IMR-90 (cell line): Measurements from ENCODE around the gene TMEM114. TPM values are rescaled to one million over a fixed set of nuclear protein-coding genes. Genes with fewer than 3 reads are reported as not detected.

ENCODE experiments used
- ATAC-seq: fragments of 200-7000 bp; cut with Tn5 transposase; 2 replicates; pipeline ENCODE4 v1.9.1; 2020; ENCODE audit warnings: low read depth, mild to moderate bottlenecking, moderate library complexity
- BruUV-seq: library from RNA; stranded (reverse); fragments of 400-500 nt; replicated peaks from 2 replicates; lab custom pipeline; 2021; lab: Mats Ljungman, UMichigan
- CTCF ChIA-PET: fragments of 300-600 bp; formaldehyde crosslinking; extraction: SDS; loops from one replicate; lab custom pipeline; 2021; ENCODE audit warnings: antibody characterized with exemption; lab: Yijun Ruan, JAX
- POLR2A ChIA-PET: fragments of 300-600 bp; sonication (Branson Sonifier 250); formaldehyde crosslinking; loops from one replicate; lab custom pipeline; 2022; ENCODE audit warnings: antibody characterized with exemption; ENCODE audit not compliant: unreplicated experiment; lab: Charles Lee
- DNase-seq: peaks from one replicate; pipeline ENCODE4 v3.0.0; 2013
- H2AFZ ChIP-seq: replicated peaks from 2 replicates; pipeline ENCODE3; 2013; ENCODE audit warnings: low read length, mild to moderate bottlenecking; ENCODE audit not compliant: poor library complexity
- H2AK5ac ChIP-seq: 2 replicates; pipeline ENCODE4 v1.6.1; 2013; ENCODE audit warnings: low read depth, low read length, inconsistent platforms
- H2AK9ac ChIP-seq: replicated peaks from 2 replicates; pipeline ENCODE3; 2013; ENCODE audit warnings: mild to moderate bottlenecking, low read depth, low read length, moderate library complexity; ENCODE audit not compliant: poor library complexity
- H2BK120ac ChIP-seq: 2 replicates; pipeline ENCODE4 v1.6.1; 2013; ENCODE audit warnings: low read depth, low read length, inconsistent platforms
- H2BK15ac ChIP-seq: 3 replicates; pipeline ENCODE4 v1.6.1; 2013; ENCODE audit warnings: low read depth, low read length, inconsistent platforms
- H2BK20ac ChIP-seq: 2 replicates; pipeline ENCODE4 v1.6.1; 2013; ENCODE audit warnings: low read depth, mild to moderate bottlenecking, inconsistent platforms, low read length, moderate library complexity
- H2BK5ac ChIP-seq: 2 replicates; pipeline ENCODE4 v1.6.1; 2013; ENCODE audit warnings: mild to moderate bottlenecking, low read depth, low read length, inconsistent platforms; ENCODE audit not compliant: poor library complexity, severe bottlenecking
- H3K14ac ChIP-seq: replicated peaks from 2 replicates; pipeline ENCODE4 v1.6.1; 2013; ENCODE audit warnings: low read depth, low read length, inconsistent platforms
- H3K18ac ChIP-seq: 2 replicates; pipeline ENCODE4 v1.6.1; 2013; ENCODE audit warnings: low read depth, low read length, control low read depth
- H3K23ac ChIP-seq: 2 replicates; pipeline ENCODE4 v1.6.1; 2013; ENCODE audit warnings: low read depth, low read length, inconsistent platforms
- H3K27ac ChIP-seq: 2 replicates; pipeline ENCODE4 v1.5.1; 2013; ENCODE audit warnings: mild to moderate bottlenecking, control low read depth, low read length; ENCODE audit not compliant: insufficient read depth
- H3K27me3 ChIP-seq: 2 replicates; pipeline ENCODE4 v1.6.1; 2013; ENCODE audit warnings: low read length; ENCODE audit not compliant: control insufficient read depth, insufficient read depth
- H3K36me3 ChIP-seq: 2 replicates; pipeline ENCODE4 v1.6.1; 2013; ENCODE audit warnings: low read length, mixed read lengths; ENCODE audit not compliant: control insufficient read depth, insufficient read depth
- H3K4ac ChIP-seq: 2 replicates; pipeline ENCODE4 v1.6.1; 2013; ENCODE audit warnings: low read depth, low read length, inconsistent platforms
- H3K4me1 ChIP-seq: 2 replicates; pipeline ENCODE4 v1.6.1; 2013; ENCODE audit warnings: low read length, mixed read lengths; ENCODE audit not compliant: control insufficient read depth, insufficient read depth
- H3K4me2 ChIP-seq: 2 replicates; pipeline ENCODE4 v1.6.1; 2013; ENCODE audit warnings: low read depth, mild to moderate bottlenecking, control low read depth, low read length, moderate library complexity
- H3K4me3 ChIP-seq: 2 replicates; pipeline ENCODE4 v1.5.1; 2013; ENCODE audit warnings: low read depth, mild to moderate bottlenecking, control low read depth, low read length, moderate library complexity; ENCODE audit not compliant: insufficient read depth
- H3K56ac ChIP-seq: 2 replicates; pipeline ENCODE4 v1.6.1; 2013; ENCODE audit warnings: low read length, inconsistent platforms; ENCODE audit not compliant: insufficient read depth; ENCODE audit errors: extremely low read depth
- H3K79me1 ChIP-seq, 2 experiments: 2 replicates each; pipeline ENCODE4 v1.6.1; 2013; ENCODE audit warnings: low read length in 2 of 2, inconsistent platforms in 1 of 2, low read depth in 1 of 2
- H3K9ac ChIP-seq: 2 replicates; pipeline ENCODE4 v1.6.1; 2013; ENCODE audit warnings: low read depth, low read length, control low read depth
- H3K9me1 ChIP-seq: 2 replicates; pipeline ENCODE4 v1.6.1; 2013; ENCODE audit warnings: low read length, inconsistent platforms; ENCODE audit not compliant: insufficient read depth
- H3K9me3 ChIP-seq: 2 replicates; pipeline ENCODE4 v1.6.1; 2013; ENCODE audit warnings: low read length; ENCODE audit not compliant: control insufficient read depth, insufficient read depth
- H4K20me1 ChIP-seq: 2 replicates; pipeline ENCODE4 v1.6.1; 2013; ENCODE audit warnings: low read length, inconsistent platforms; ENCODE audit not compliant: insufficient read depth
- H4K5ac ChIP-seq: 2 replicates; pipeline ENCODE4 v1.6.1; 2013; ENCODE audit warnings: mild to moderate bottlenecking, low read depth, low read length, control low read depth
- H4K8ac ChIP-seq, 2 experiments: 2 replicates each; pipeline ENCODE4 v1.6.1; 2013; ENCODE audit warnings: low read depth in 2 of 2, low read length in 2 of 2, control low read depth in 1 of 2, inconsistent platforms in 1 of 2
- H4K91ac ChIP-seq: 2 replicates; pipeline ENCODE4 v1.6.1; 2013; ENCODE audit warnings: low read depth, low read length, inconsistent platforms; ENCODE audit not compliant: insufficient read depth
- CHD1 ChIP-seq: IDR thresholded peaks from 2 replicates; pipeline ENCODE4 v1.6.1; 2012; ENCODE audit warnings: low read depth, low read length, improper control_type of control experiment
- CTCF ChIP-seq: conservative IDR thresholded peaks from 2 replicates; pipeline ENCODE4 v1.5.1; 2012; ENCODE audit warnings: mild to moderate bottlenecking, low read depth, low read length, improper control_type of control experiment
- RCOR1 ChIP-seq: IDR thresholded peaks from 2 replicates; pipeline ENCODE4 v1.6.1; 2012; ENCODE audit warnings: mild to moderate bottlenecking, low read length, improper control_type of control experiment; ENCODE audit not compliant: insufficient replicate concordance
- RFX5 ChIP-seq: IDR thresholded peaks from 2 replicates; pipeline ENCODE4 v1.8.0; 2012; ENCODE audit warnings: low read depth, mild to moderate bottlenecking, low read length, moderate library complexity
- whole genome bisulfite sequencing, 2 experiments: methylation state at CpG; one replicate each; pipeline versions ENCODE4 v1.1.5 to v1.1.7; 2013; ENCODE audit warnings: missing lambda C conversion rate in 2 of 2; ENCODE audit not compliant: insufficient read length in 1 of 2; ENCODE audit errors: extremely low coverage in 2 of 2; 5-methylcytosine and 5-hydroxymethylcytosine counted together
- dilution Hi-C: fragments of 300-500 bp; cut with HindIII; formaldehyde crosslinking; loops from one replicate; pipeline ENCODE4 v1.14.3; 2018; ENCODE audit warnings: low sequenced_read_pairs; ENCODE audit not compliant: unreplicated experiment
- in situ Hi-C: fragments of 300-500 bp; cut with MboI; formaldehyde crosslinking; loops from 3 replicates; pipeline ENCODE4 v1.14.3; 2019; ENCODE audit warnings: low sequenced_read_pairs, inconsistent platforms, mixed read lengths
- intact Hi-C: fragments of 100-400 bp; cut with micrococcal nuclease; formaldehyde crosslinking; loops from 2 replicates; pipeline ENCODE4 v1.10.0; 2022
- polyA plus RNA-seq, 3 experiments: library from polyadenylated mRNA; depleted of rRNA; stranded (reverse); fragments of >200 nt; gene quantifications; 2 replicates each; pipeline ENCODE4 v1.2.3, GENCODE V29; 2012; ENCODE audit warnings: low replicate concordance in 1 of 3
- total RNA-seq: library from RNA; depleted of rRNA; stranded (reverse); fragments of >200 nt; gene quantifications from 2 replicates; pipeline ENCODE4 v1.2.3, GENCODE V29; 2012
- TF ChIP-seq, protein P1 (sequence below): fragments of 150-350 bp; IDR thresholded peaks from 2 replicates; pipeline ENCODE4 v1.6.1; 2017; ENCODE audit warnings: mild to moderate bottlenecking, antibody characterized with exemption, low read length, low read depth
- TF ChIP-seq, protein P2 (sequence below): fragments of 150-350 bp; IDR thresholded peaks from 2 replicates; pipeline ENCODE4 v1.6.1; 2016; ENCODE audit warnings: low read depth, mild to moderate bottlenecking, low read length, moderate library complexity, borderline replicate concordance

The TMEM114 gene
- total and polyA plus RNA-seq, 2 of the 4 experiments (the other 2 are of a cell fraction) = not detected

DNA sequence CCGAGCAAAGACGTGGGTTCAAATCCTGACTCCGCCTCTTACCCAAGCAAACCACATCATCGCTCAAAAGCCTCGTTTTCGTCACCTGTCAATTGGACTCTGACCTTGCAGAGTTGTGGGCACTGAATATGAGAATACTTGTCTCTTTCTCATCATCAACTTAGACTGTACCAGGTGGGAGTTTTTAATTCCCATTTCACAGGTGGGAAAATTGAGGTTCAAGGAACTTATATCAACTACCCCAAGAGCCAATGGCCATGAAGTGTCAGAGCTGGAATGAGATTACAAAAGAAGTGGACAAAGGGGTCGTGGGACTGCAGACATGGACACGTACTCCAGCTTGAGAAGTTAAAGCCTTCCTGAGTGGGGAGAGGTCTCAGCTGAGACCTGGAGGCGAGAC lies 10.8 kb downstream of the TMEM114 start:
- Histone ChIP-seq H3K36me3 (no peaks in the 10 kb centered on the region), H3K9me3 (no peaks in the 10 kb centered on the region), H3K9ac (no peak overlapping the region), H2BK20ac (no peak overlapping the region), H2AK9ac (no peak overlapping the region), H4K8ac (no peak overlapping the region), H3K14ac (no peak overlapping the region), H3K9me1 (no peaks in the 10 kb centered on the region), H3K23ac (no peak overlapping the region), H3K4me3 (no peak overlapping the region), H3K27me3 (peaks cover 12% of the 10 kb centered on the region), H3K4me2 (no peak overlapping the region), H2BK120ac (no peak overlapping the region), H3K4ac (no peak overlapping the region), H2AFZ (no peak overlapping the region), H2BK15ac (no peak overlapping the region), H4K20me1 (no peaks in the 10 kb centered on the region), H2AK5ac (no peak overlapping the region), H4K5ac (no peak overlapping the region), H2BK5ac (no peak overlapping the region), H3K27ac (no peak overlapping the region), H3K56ac (no peak overlapping the region), H3K4me1 (no peaks in the 10 kb centered on the region), H4K91ac (no peak overlapping the region), H3K18ac (no peak overlapping the region), H3K79me1 (no peaks in the 10 kb centered on the region)
- ChIA-PET POLR2A (no interaction called here), CTCF (interaction anchor here (0.6 kb wide), 1 partner anchor 18 kb away, joined by 3 read pairs; no protein-coding TSS in a partner anchor)
- dilution Hi-C loops (no loop called here), intact Hi-C loops (no loop called here), in situ Hi-C loops (no loop called here)
- WGBS, 2 experiments = no CpG with 5 or more reads among the region's 9 CpGs
- BruUV-seq = no TSS peak
- TF ChIP-seq, protein P1, sequence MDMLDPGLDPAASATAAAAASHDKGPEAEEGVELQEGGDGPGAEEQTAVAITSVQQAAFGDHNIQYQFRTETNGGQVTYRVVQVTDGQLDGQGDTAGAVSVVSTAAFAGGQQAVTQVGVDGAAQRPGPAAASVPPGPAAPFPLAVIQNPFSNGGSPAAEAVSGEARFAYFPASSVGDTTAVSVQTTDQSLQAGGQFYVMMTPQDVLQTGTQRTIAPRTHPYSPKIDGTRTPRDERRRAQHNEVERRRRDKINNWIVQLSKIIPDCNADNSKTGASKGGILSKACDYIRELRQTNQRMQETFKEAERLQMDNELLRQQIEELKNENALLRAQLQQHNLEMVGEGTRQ = no peak
- TF ChIP-seq RFX5 (no peak), RCOR1 (no peak), CHD1 (no peak), CTCF (no peak)
- TF ChIP-seq, protein P2, sequence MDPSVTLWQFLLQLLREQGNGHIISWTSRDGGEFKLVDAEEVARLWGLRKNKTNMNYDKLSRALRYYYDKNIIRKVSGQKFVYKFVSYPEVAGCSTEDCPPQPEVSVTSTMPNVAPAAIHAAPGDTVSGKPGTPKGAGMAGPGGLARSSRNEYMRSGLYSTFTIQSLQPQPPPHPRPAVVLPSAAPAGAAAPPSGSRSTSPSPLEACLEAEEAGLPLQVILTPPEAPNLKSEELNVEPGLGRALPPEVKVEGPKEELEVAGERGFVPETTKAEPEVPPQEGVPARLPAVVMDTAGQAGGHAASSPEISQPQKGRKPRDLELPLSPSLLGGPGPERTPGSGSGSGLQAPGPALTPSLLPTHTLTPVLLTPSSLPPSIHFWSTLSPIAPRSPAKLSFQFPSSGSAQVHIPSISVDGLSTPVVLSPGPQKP = no peak
- no peak for ATAC-seq
- no peak for DNase-seq
